HepG2 (cell line): Measurements from ENCODE around the gene IRF1. TPM values are rescaled to one million over a fixed set of nuclear protein-coding genes. Genes with fewer than 3 reads are reported as not detected.
A peak's percentile ranks its signal among the peaks of the same experiment; 100 is the strongest.

Experiments used
- ATAC-seq: fragments of 200-7000 bp; cut with Tn5 transposase; 3 replicates; pipeline ENCODE4 v1.9.1; 2020; ENCODE audit warnings: mild to moderate bottlenecking, moderate library complexity
- BruUV-seq: library from RNA; stranded (reverse); fragments of 400-500 nt; replicated peaks from 2 replicates; lab custom pipeline; 2021; lab: Mats Ljungman, UMichigan
- CTCF ChIA-PET: fragments of 300-600 bp; formaldehyde crosslinking; extraction: SDS; loops from one replicate; lab custom pipeline; 2021; ENCODE audit warnings: low total read pairs, inconsistent platforms, low intra/inter-chr PET ratio; lab: Yijun Ruan, JAX
- POLR2A ChIA-PET: fragments of 350-600 bp; sonication (Branson Sonifier 250); formaldehyde crosslinking; loops from one replicate; lab custom pipeline; 2020; ENCODE audit warnings: antibody characterized with exemption, inconsistent platforms; lab: Yijun Ruan, JAX
- DNase-seq: peaks from one replicate; pipeline ENCODE4 v3.0.0-alpha.2; 2015; ENCODE audit warnings: low spot score
- FAIRE-seq: peaks from 3 replicates; lab custom pipeline; 2011; peaks lifted over from hg19 to GRCh38; lab: Jason Lieb, UNC
- H2AFZ ChIP-seq: one replicate; pipeline ENCODE4 v1.6.1; 2011; ENCODE audit warnings: low read length, inconsistent platforms
- H3K27ac ChIP-seq: fragments of 300-600 bp; 3 replicates; pipeline ENCODE4 v1.8.0; 2011; ENCODE audit warnings: mixed run types, mild to moderate bottlenecking, mixed read lengths, low read length, inconsistent platforms; ENCODE audit not compliant: insufficient read depth; ENCODE audit errors: extremely low read length
- H3K27me3 ChIP-seq, 2 experiments: fragments of 200-600 bp in 1 of 2; 2 replicates in 1 of 2; 3 replicates in 1 of 2; pipeline versions ENCODE4 v1.6.0 to v1.8.0; 2011; ENCODE audit warnings: low read length in 2 of 2, mild to moderate bottlenecking in 2 of 2, moderate library complexity in 2 of 2, inconsistent platforms in 1 of 2; ENCODE audit not compliant: insufficient read depth in 2 of 2, control insufficient read depth in 1 of 2
- H3K36me3 ChIP-seq, 2 experiments: fragments of 200-600 bp in 1 of 2; replicated peaks in 1 of 2; 2 replicates in 1 of 2; 3 replicates in 1 of 2; pipeline versions ENCODE4 v1.5.1 to v1.8.0; 2011; ENCODE audit warnings: low read length in 2 of 2, inconsistent platforms in 1 of 2; ENCODE audit not compliant: insufficient read depth in 2 of 2, control insufficient read depth in 1 of 2
- H3K4me1 ChIP-seq: 2 replicates; pipeline ENCODE4 v1.5.1; 2012; ENCODE audit warnings: low read length, inconsistent platforms; ENCODE audit not compliant: insufficient read depth
- H3K4me2 ChIP-seq: 2 replicates; pipeline ENCODE4 v1.6.0; 2011; ENCODE audit warnings: low read depth, low read length, inconsistent platforms
- H3K4me3 ChIP-seq, 3 experiments: fragments of 200-600 bp in 1 of 3; sonication (generic), shearing (Covaris generic) in 1 of 3; replicated peaks in 1 of 3; 2 replicates each; pipeline ENCODE4 v1.5.1; 2011 to 2016; ENCODE audit warnings: low read length in 3 of 3, inconsistent platforms in 2 of 3, low read depth in 2 of 3, mild to moderate bottlenecking in 2 of 3, control low read depth in 1 of 3, mixed read lengths in 1 of 3; ENCODE audit not compliant: insufficient read depth in 1 of 3
- H3K79me2 ChIP-seq: one replicate; pipeline ENCODE4 v1.6.1; 2011; ENCODE audit warnings: low read length, inconsistent platforms; ENCODE audit not compliant: insufficient read depth
- H3K9ac ChIP-seq: 2 replicates; pipeline ENCODE4 v1.6.0; 2011; ENCODE audit warnings: mild to moderate bottlenecking, low read depth, low read length, inconsistent platforms; ENCODE audit not compliant: insufficient read depth
- H3K9me3 ChIP-seq: 2 replicates; pipeline ENCODE4 v1.5.1; 2012; ENCODE audit warnings: mild to moderate bottlenecking, low read length
- H4K20me1 ChIP-seq: 2 replicates; pipeline ENCODE4 v1.6.0; 2011; ENCODE audit warnings: inconsistent platforms, mild to moderate bottlenecking, low read length, moderate library complexity; ENCODE audit not compliant: insufficient read depth
- ADNP ChIP-seq: sonication (generic); formaldehyde crosslinking; IDR thresholded peaks from 2 replicates; pipeline ENCODE4 v1.4.0; 2020; ENCODE audit warnings: missing genetic modification reagents
- ATF4 ChIP-seq, 2 experiments: fragments of 450-650 bp in 1 of 2; sonication (generic) in 1 of 2; formaldehyde crosslinking; IDR thresholded peaks; 2 replicates each; pipeline versions ENCODE4 v1.5.0 to v1.8.0; 2020 to 2022; ENCODE audit warnings: mild to moderate bottlenecking in 1 of 2, missing genetic modification reagents in 1 of 2
- CHD4 ChIP-seq: fragments of 200-600 bp; sonication (generic); IDR thresholded peaks from 2 replicates; pipeline ENCODE4 v1.7.0; 2017; ENCODE audit warnings: mild to moderate bottlenecking, low read length, borderline replicate concordance
- DNMT1 ChIP-seq: sonication (generic); formaldehyde crosslinking; IDR thresholded peaks from 2 replicates; pipeline ENCODE4 v1.5.1; 2020; ENCODE audit warnings: mild to moderate bottlenecking, missing genetic modification reagents
- ETV5 ChIP-seq: IDR thresholded peaks from 2 replicates; pipeline ENCODE4 v1.6.1; 2018; ENCODE audit warnings: missing biosample characterization, missing genetic modification reagents, inconsistent platforms, borderline replicate concordance
- FLYWCH1 ChIP-seq: sonication (generic); formaldehyde crosslinking; IDR thresholded peaks from 2 replicates; pipeline ENCODE4 v1.8.1; 2023; ENCODE audit warnings: mild to moderate bottlenecking, missing genetic modification reagents
- MXD4 ChIP-seq: IDR thresholded peaks from 2 replicates; pipeline ENCODE4 v1.6.1; 2016; ENCODE audit warnings: mild to moderate bottlenecking, missing biosample characterization, missing genetic modification reagents
- STAT5B ChIP-seq: sonication (generic); formaldehyde crosslinking; IDR thresholded peaks from 2 replicates; pipeline ENCODE4 v1.4.0; 2020; ENCODE audit warnings: missing genetic modification reagents
- TGIF2 ChIP-seq: IDR thresholded peaks from 2 replicates; pipeline ENCODE4 v1.6.1; 2016; ENCODE audit warnings: control low read depth, missing compliant biosample characterization
- WGBS: methylation state at CpG from one replicate; pipeline ENCODE4 v1.1.6; 2017; ENCODE audit warnings: low lambda C conversion rate; 5-methylcytosine and 5-hydroxymethylcytosine counted together
- in situ Hi-C: cut with HindIII; loops from 2 replicates; pipeline ENCODE4 v1.10.0; 2017; ENCODE audit warnings: low pct_unique_long_range_greater_than_20kb; ENCODE audit not compliant: extremely low pct_ligation_motif_present
- intact Hi-C: fragments of 100-400 bp; cut with micrococcal nuclease; formaldehyde crosslinking; loops from one replicate; pipeline ENCODE4 v1.10.0; 2022; ENCODE audit not compliant: unreplicated experiment
- polyA plus RNA-seq, 8 experiments: library from polyadenylated mRNA; depleted of rRNA in 3 of 8; stranded (reverse) in 7 of 8; unstranded in 1 of 8; fragments of >200 nt; fragmentation: Illumina TruSeq in 4 of 8; extraction: Trizol in 4 of 8; gene quantifications; 2 replicates each; pipeline versions ENCODE4 v1.2.1 to v1.2.3, GENCODE V29; 2011 to 2016; ENCODE audit warnings: low read depth in 4 of 8, missing spikeins in 1 of 8, mixed read lengths in 1 of 8; ENCODE audit not compliant: insufficient read depth in 1 of 8
- total RNA-seq, 5 experiments: library from RNA; depleted of rRNA; stranded (reverse); fragments of >200 nt; fragmentation: Illumina TruSeq; extraction: Trizol; gene quantifications; 2 replicates each; pipeline ENCODE4 v1.2.3, GENCODE V29; 2016; ENCODE audit warnings: low read depth in 1 of 5
- TF ChIP-seq, protein P1 (sequence below): sonication (generic); formaldehyde crosslinking; IDR thresholded peaks from 2 replicates; pipeline ENCODE4 v1.8.0; 2022; ENCODE audit warnings: missing genetic modification reagents, mild to moderate bottlenecking, borderline replicate concordance

The IRF1 gene
- total and polyA plus RNA-seq, 2 of the 13 experiments (the other 11 are each of a cell fraction or from before 2014, with no cell fraction given), result 4.1 to 8.8 TPM

DNA sequence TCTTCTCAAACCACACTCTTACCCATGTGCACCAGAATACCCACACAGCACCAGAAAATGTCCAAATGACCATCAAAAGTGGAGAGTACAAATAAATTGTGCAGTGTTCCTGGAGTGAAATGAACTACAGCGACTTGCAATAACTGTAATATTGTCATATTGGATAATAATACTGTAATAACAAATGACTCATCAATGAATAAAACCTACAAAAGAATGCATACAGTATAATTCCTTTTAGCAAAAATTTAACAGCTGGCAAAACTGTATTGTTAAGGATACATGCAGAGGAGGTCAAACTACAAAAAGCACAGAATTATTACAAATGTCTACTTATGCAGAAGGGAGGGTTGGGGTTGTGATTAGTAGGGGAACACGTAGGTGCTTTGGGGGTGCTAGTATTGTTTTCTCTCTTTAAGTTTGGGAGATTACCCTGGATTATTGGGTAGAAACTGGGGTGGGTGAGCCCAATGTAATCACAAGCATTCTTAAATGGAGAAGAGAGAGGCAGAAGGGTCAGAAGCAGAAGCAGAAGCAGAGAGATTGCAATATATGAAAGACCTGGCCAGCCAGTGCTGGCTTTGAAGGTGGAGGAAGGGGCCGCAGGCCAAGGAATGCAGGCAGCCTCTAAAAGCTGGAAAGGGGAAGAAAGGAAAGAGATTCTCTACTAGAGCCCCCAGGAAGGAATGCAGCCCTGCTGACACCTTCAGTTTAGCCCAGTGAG lies 21.8 kb downstream of the IRF1 start:
- BruUV-seq, result no TSS peak
- Histone ChIP-seq H3K36me3 (no peaks in the 10 kb centered on the region), H3K27me3 (no peaks in the 10 kb centered on the region), H3K9me3 (no peaks in the 10 kb centered on the region), H3K4me1 (peaks cover 70% of the 10 kb centered on the region), H3K9ac (no peak overlapping the region), H4K20me1 (no peaks in the 10 kb centered on the region), H3K4me2 (peak overlapping the region; percentile 44; the same call in 1 of the 2 replicates), H3K27ac (no peak overlapping the region), H3K4me3 (no peak overlapping the region), H2AFZ (no peak overlapping the region), H3K79me2 (no peaks in the 10 kb centered on the region)
- 90% methylated on average over 3 of the region's 3 CpGs for WGBS
- ATAC-seq (no peak), FAIRE-seq (no peak), DNase-seq (no peak)
- TF ChIP-seq ATF4 (CRISPR knock-in tag; IDR thresholded peaks at IDR 0.05) (no peak), ETV5 (CRISPR knock-in tag) (no peak), CHD4 (no peak), STAT5B (CRISPR knock-in tag) (no peak), TGIF2 (CRISPR knock-in tag) (no peak), FLYWCH1 (CRISPR knock-in tag) (no peak), DNMT1 (CRISPR knock-in tag) (no peak), MXD4 (CRISPR knock-in tag) (no peak), ADNP (CRISPR knock-in tag) (no peak)
- TF ChIP-seq, protein P1, sequence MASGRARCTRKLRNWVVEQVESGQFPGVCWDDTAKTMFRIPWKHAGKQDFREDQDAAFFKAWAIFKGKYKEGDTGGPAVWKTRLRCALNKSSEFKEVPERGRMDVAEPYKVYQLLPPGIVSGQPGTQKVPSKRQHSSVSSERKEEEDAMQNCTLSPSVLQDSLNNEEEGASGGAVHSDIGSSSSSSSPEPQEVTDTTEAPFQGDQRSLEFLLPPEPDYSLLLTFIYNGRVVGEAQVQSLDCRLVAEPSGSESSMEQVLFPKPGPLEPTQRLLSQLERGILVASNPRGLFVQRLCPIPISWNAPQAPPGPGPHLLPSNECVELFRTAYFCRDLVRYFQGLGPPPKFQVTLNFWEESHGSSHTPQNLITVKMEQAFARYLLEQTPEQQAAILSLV, result no peak
- POLR2A ChIA-PET, result interaction anchor here (1.1 to 2.2 kb wide), 7 partner anchors 11 to 51 kb away, joined by 3 to 23 read pairs (median 5); partner anchors contain the start of gene IRF1
- in situ Hi-C loops, result no loop called here
- CTCF ChIA-PET, result interaction anchor here (1.3 kb wide), 1 partner anchor 42 kb away, joined by 3 read pairs; no protein-coding TSS in a partner anchor
- intact Hi-C loops, result loop anchor here (2.0 kb wide), 1 partner anchor 50 kb away; no protein-coding TSS in a partner anchor
